HFF-Myc (cell line): Measurements from ENCODE around the gene EPGN.

ENCODE experiments used
- DNase-seq: peaks from one replicate; pipeline ENCODE4 v3.0.0-alpha.2; 2011; ENCODE audit warnings: low read depth; ENCODE audit errors: extremely low read depth
- H3K4me3 ChIP-seq: replicated peaks from 2 replicates; pipeline ENCODE4 v1.5.1; 2011; ENCODE audit warnings: low read depth, mild to moderate bottlenecking, control low read depth, low read length
- CTCF ChIP-seq: IDR thresholded peaks from 2 replicates; pipeline ENCODE4 v1.5.1; 2012; ENCODE audit warnings: mild to moderate bottlenecking, low read depth, low read length, control low read depth; ENCODE audit errors: missing control alignments

The EPGN gene

GRCh38 chr4:74308215-74308614, at the start of gene EPGN:
EPGN (plus strand) TSS chr4:74308470; CDS start chr4:74308534, 64 bp downstream.
- no peak within 1 kb of the TSS for H3K4me3 ChIP-seq
- no peak for TF ChIP-seq CTCF
- DNase-seq: no peak

- TF ChIP-seq CTCF: no peak
- no peak overlapping the region for H3K4me3 ChIP-seq
- no peak for DNase-seq
Measured at GRCh38 chr4:74258963-74259362, 49.3 kb upstream of the EPGN start.

GRCh38 chr4:74260036-74260435, 48.2 kb upstream of the EPGN start:
- TF ChIP-seq CTCF: no peak
- H3K4me3 ChIP-seq: no peak overlapping the region

GRCh38 chr4:74262522-74262921, 45.7 kb upstream of the EPGN start:
- no peak for DNase-seq
- no peak overlapping the region for H3K4me3 ChIP-seq
- TF ChIP-seq CTCF: no peak

More at GRCh38 chr4:74260036-74260435, 48.2 kb upstream of the EPGN start:
- DNase-seq: no peak

GRCh38 chr4:74263551-74263950, 44.7 kb upstream of the EPGN start:
- H3K4me3 ChIP-seq: no peak overlapping the region
- TF ChIP-seq CTCF: no peak
- DNase-seq: no peak

GRCh38 chr4:74266081-74266480, 42.2 kb upstream of the EPGN start:
- TF ChIP-seq CTCF: no peak
- no peak overlapping the region for H3K4me3 ChIP-seq
- DNase-seq: no peak

- no peak for TF ChIP-seq CTCF
- no peak overlapping the region for H3K4me3 ChIP-seq
- no peak for DNase-seq
Measured at GRCh38 chr4:74267998-74268606, 40.2 kb upstream of the EPGN start.
